SU-DHL-6 (cell line): ENCODE results near the gene CNTN1.

Experiments
- H2AFZ ChIP-seq: fragments of 200-600 bp; sonication (generic); 2 replicates; pipeline ENCODE4 v1.6.1; 2014; ENCODE audit warnings: low read depth, mild to moderate bottlenecking, moderate library complexity, mixed read lengths, antibody characterized with exemption, low read length; ENCODE audit not compliant: severe bottlenecking
- H3F3A ChIP-seq: fragments of 200-600 bp; shearing (Covaris generic); 2 replicates; pipeline ENCODE4 v1.6.0; 2016; ENCODE audit warnings: antibody characterized with exemption, mild to moderate bottlenecking; ENCODE audit not compliant: insufficient read depth
- H3K27ac ChIP-seq: fragments of 200-600 bp; sonication (generic); 2 replicates; pipeline ENCODE4 v1.5.1; 2016; ENCODE audit warnings: low read depth, mild to moderate bottlenecking, low read length, moderate library complexity, mixed read lengths
- H3K27me3 ChIP-seq: fragments of 200-600 bp; sonication (generic), shearing (Covaris generic); 2 replicates; pipeline ENCODE4 v1.6.0; 2014; ENCODE audit warnings: mild to moderate bottlenecking, low read length
- H3K36me3 ChIP-seq: fragments of 200-600 bp; sonication (generic); 2 replicates; pipeline ENCODE4 v1.6.1; 2014; ENCODE audit warnings: mild to moderate bottlenecking, low read length, mixed read lengths
- H3K4me2 ChIP-seq: fragments of 300-600, 200-600 bp; shearing (Covaris generic), sonication (generic); 2 replicates; pipeline ENCODE4 v1.6.0; 2014; ENCODE audit warnings: low read length, low read depth, mild to moderate bottlenecking; ENCODE audit not compliant: poor library complexity, severe bottlenecking
- H3K4me3 ChIP-seq: fragments of 200-600 bp; sonication (generic); 2 replicates; pipeline ENCODE4 v1.5.1; 2014; ENCODE audit warnings: antibody characterized with exemption, low read length, mild to moderate bottlenecking, mixed read lengths; ENCODE audit not compliant: insufficient read depth, poor library complexity, severe bottlenecking
- H3K79me2 ChIP-seq: fragments of 200-600 bp; sonication (generic); 2 replicates; pipeline ENCODE4 v1.6.1; 2014; ENCODE audit warnings: mild to moderate bottlenecking, low read length, moderate library complexity; ENCODE audit not compliant: insufficient read depth
- H3K9ac ChIP-seq: fragments of 200-600 bp; sonication (generic); 2 replicates; pipeline ENCODE4 v1.7.0; 2014; ENCODE audit warnings: mild to moderate bottlenecking, low read length
- H3K9me2 ChIP-seq: fragments of 200-600 bp; sonication (generic); replicated peaks from 2 replicates; pipeline ENCODE4 v1.6.1; 2014; ENCODE audit warnings: low read length; ENCODE audit not compliant: insufficient read depth
- H3K9me3 ChIP-seq: fragments of 200-600 bp; sonication (generic); 2 replicates; pipeline ENCODE4 v1.6.1; 2014; ENCODE audit warnings: low read length, mixed read lengths; ENCODE audit not compliant: insufficient read depth
- H4K20me1 ChIP-seq: fragments of 200-600 bp; sonication (generic); 2 replicates; pipeline ENCODE4 v1.6.1; 2014; ENCODE audit warnings: low read depth, mild to moderate bottlenecking, antibody characterized with exemption, low read length, moderate library complexity, mixed read lengths
- CTCF ChIP-seq: fragments of 200-600 bp; sonication (generic); IDR thresholded peaks from one replicate; pipeline ENCODE4 v1.5.1; 2017; ENCODE audit warnings: antibody characterized with exemption, mild to moderate bottlenecking, low read length, moderate library complexity; ENCODE audit not compliant: insufficient read depth, poor library complexity, severe bottlenecking
- EZH2phosphoT487 ChIP-seq: fragments of 200-600 bp; sonication (generic), shearing (Covaris generic); conservative IDR thresholded peaks from 2 replicates; pipeline ENCODE4 v1.6.1; 2018; ENCODE audit warnings: mild to moderate bottlenecking, antibody characterized with exemption, low read length, moderate library complexity, mixed read lengths

The CNTN1 gene

DNA sequence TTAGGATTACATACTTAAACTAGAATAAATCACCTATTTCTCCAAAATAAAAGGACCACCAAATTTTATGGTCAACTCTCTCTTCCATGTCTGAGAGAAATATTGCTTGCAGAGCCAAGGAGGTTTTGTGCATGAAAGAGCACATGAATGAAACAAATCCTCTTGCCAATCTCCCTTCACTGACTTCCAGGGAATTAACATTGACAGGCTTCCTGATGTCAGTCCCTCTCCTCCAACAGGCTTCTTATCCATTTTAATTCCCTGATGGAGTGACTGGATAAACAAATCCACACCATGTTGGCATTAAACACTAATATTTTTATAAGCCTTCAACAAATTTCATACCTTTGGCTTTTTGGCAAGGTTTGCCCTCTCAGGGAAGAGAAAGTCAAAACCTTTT, 45.3 kb upstream of the CNTN1 start:
- Histone ChIP-seq H3K4me2 (no peak overlapping the region), H3K9me3 (no peaks in the 10 kb centered on the region), H3K79me2 (no peaks in the 10 kb centered on the region), H3K27me3 (no peaks in the 10 kb centered on the region), H3K4me3 (no peak overlapping the region), H3K9ac (no peak overlapping the region), H4K20me1 (no peaks in the 10 kb centered on the region), H3K9me2 (no peaks in the 10 kb centered on the region), H3K27ac (no peak overlapping the region), H3F3A (no peaks in the 10 kb centered on the region), H2AFZ (no peak overlapping the region), H3K36me3 (no peaks in the 10 kb centered on the region)
- TF ChIP-seq CTCF, result no peak
- TF ChIP-seq EZH2phosphoT487, result no peak

DNA sequence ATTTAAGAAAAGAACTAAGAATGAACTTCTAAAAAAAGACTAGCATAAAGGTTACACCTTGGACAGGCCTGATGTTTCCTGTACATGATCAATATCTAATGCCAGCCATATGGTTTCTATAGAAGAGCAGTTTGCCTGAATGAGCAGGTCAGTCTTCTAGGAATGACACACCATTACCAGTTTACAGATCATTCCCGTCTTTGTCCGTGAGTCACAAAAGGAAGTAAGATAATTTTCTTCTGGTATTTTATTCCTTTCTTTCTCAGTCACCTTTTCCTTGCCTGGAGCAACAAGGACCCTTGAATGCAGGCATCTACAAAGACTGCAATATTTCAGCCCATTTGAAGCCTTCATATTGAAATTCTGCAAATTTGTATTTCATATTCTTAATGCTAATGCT, 44.6 kb upstream of the CNTN1 start:
- TF ChIP-seq EZH2phosphoT487 (no peak), CTCF (no peak)
- Histone ChIP-seq H3K4me2 (no peak overlapping the region), H3K4me3 (no peak overlapping the region), H3K9me3 (no peaks in the 10 kb centered on the region), H3F3A (no peaks in the 10 kb centered on the region), H3K36me3 (no peaks in the 10 kb centered on the region), H3K27ac (no peak overlapping the region), H3K9ac (no peak overlapping the region), H3K79me2 (no peaks in the 10 kb centered on the region), H2AFZ (no peak overlapping the region), H3K27me3 (no peaks in the 10 kb centered on the region), H3K9me2 (no peaks in the 10 kb centered on the region), H4K20me1 (no peaks in the 10 kb centered on the region)

DNA sequence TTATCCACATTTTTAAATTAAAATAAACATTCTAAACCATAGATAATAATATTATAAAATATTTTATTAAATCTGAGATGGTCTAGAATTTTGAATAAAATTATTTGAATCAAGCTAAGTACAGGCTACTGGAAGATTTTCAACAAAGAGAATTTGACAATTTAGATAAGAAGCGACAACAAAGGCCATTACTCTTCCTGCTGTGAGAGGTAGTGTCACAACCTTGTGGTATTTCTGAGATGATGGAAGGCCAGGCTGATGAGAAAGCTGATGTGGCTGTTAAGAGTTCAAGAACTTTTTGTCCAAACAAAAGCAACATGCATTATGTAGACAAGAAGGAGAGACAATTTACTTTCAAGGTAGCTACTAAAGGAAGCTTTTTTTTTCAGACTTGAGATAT, 43.7 kb upstream of the CNTN1 start:
- Histone ChIP-seq H2AFZ (no peak overlapping the region), H3K27me3 (no peaks in the 10 kb centered on the region), H3K27ac (no peak overlapping the region), H3K4me2 (no peak overlapping the region), H3K4me3 (no peak overlapping the region), H3K9me2 (no peaks in the 10 kb centered on the region), H3K79me2 (no peaks in the 10 kb centered on the region), H3F3A (no peaks in the 10 kb centered on the region), H3K9ac (no peak overlapping the region), H3K36me3 (no peaks in the 10 kb centered on the region), H4K20me1 (no peaks in the 10 kb centered on the region), H3K9me3 (no peaks in the 10 kb centered on the region)
- TF ChIP-seq CTCF (no peak), EZH2phosphoT487 (no peak)
